Brain microvascular endothelial cell (primary cell): ENCODE results near the gene KCNQ2.

ENCODE experiments used
- DNase-seq: peaks from one replicate; pipeline ENCODE4 v3.0.0-alpha.2; 2020
- H3K27ac ChIP-seq: fragments of 250-450 bp; sonication (Bioruptor Pico); 2 replicates; pipeline ENCODE4 v1.5.1; 2020; ENCODE audit warnings: mild to moderate bottlenecking, moderate library complexity
- H3K27me3 ChIP-seq: fragments of 250-450 bp; sonication (Bioruptor Pico); replicated peaks from 2 replicates; pipeline ENCODE4 v1.5.1; 2020; ENCODE audit warnings: mild to moderate bottlenecking
- H3K36me3 ChIP-seq: fragments of 250-450 bp; sonication (Bioruptor Pico); replicated peaks from 2 replicates; pipeline ENCODE4 v1.5.1; 2020; ENCODE audit warnings: mild to moderate bottlenecking
- H3K4me3 ChIP-seq: 2 replicates; pipeline ENCODE4 v1.5.1; 2011; ENCODE audit warnings: low read depth, mild to moderate bottlenecking, control low read depth, low read length, moderate library complexity
- in situ Hi-C: cut with HindIII; loops from 2 replicates; pipeline ENCODE4 v1.10.0; 2017; ENCODE audit warnings: low sequenced_read_pairs, low pct_ligation_motif_present
- TF ChIP-seq, protein P1 (sequence below): IDR thresholded peaks from 2 replicates; pipeline ENCODE4 v1.5.1; 2011; ENCODE audit warnings: low read depth, mild to moderate bottlenecking, moderate library complexity, low read length, control low read depth, inconsistent platforms; ENCODE audit errors: missing control alignments

The KCNQ2 gene

DNA sequence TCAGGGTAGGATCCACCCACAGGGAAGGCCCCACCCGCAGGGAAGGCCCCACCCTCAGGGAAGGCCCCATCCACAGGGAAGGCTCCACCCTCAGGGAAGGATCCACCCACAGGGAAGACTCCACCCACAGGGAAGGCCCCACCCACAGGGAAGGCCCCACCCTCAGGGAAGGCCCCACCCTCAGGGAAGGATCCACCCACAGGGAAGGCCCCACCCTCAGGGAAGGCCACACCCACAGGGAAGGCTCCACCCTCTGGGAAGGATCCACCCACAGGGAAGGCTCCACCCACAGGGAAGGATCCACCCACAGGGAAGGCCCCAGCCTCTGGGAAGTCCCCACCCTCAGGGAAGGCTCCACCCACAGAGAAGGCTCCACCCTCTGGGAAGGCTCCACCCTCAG lies 40.5 kb downstream of the KCNQ2 start:
- no peak for DNase-seq
- no peak overlapping the region for H3K27ac ChIP-seq
- no peak overlapping the region for H3K4me3 ChIP-seq
- in situ Hi-C loops, result no loop called here
- H3K27me3 ChIP-seq, result no peaks in the 10 kb centered on the region
- TF ChIP-seq, protein P1, sequence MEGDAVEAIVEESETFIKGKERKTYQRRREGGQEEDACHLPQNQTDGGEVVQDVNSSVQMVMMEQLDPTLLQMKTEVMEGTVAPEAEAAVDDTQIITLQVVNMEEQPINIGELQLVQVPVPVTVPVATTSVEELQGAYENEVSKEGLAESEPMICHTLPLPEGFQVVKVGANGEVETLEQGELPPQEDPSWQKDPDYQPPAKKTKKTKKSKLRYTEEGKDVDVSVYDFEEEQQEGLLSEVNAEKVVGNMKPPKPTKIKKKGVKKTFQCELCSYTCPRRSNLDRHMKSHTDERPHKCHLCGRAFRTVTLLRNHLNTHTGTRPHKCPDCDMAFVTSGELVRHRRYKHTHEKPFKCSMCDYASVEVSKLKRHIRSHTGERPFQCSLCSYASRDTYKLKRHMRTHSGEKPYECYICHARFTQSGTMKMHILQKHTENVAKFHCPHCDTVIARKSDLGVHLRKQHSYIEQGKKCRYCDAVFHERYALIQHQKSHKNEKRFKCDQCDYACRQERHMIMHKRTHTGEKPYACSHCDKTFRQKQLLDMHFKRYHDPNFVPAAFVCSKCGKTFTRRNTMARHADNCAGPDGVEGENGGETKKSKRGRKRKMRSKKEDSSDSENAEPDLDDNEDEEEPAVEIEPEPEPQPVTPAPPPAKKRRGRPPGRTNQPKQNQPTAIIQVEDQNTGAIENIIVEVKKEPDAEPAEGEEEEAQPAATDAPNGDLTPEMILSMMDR, result no peak
- H3K36me3 ChIP-seq, result no peaks in the 10 kb centered on the region

- TF ChIP-seq, protein P1, result no peak
- in situ Hi-C loops, result no loop called here
- H3K27ac ChIP-seq, result no peak overlapping the region
- H3K27me3 ChIP-seq, result no peaks in the 10 kb centered on the region
- no peak for DNase-seq
- H3K36me3 ChIP-seq, result no peaks in the 10 kb centered on the region
- H3K4me3 ChIP-seq, result no peak overlapping the region
These were observed 41.6 kb downstream of the KCNQ2 start for GRCh38 chr20:63430891-63431290.

DNA sequence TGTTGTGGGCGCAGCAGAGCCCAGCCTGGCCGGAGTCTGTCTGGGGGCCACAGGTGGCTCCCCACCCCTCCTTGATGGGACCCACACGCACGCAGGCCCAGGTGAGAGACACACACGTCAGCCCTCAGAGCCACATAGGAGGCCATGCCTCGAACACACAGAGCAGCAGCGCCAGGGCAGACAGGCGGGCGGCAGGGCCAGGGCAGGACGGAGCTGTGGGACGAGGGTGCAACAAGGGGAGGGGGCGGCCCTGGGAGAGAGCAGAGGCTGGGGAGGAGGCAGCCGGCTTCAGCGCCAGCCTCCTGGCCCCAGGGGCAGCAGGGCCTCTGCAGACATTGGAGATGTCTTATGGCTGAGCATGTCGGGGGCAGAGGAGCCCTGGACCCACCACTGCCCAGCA lies 42.5 kb downstream of the KCNQ2 start:
- Histone ChIP-seq H3K27ac (no peak overlapping the region), H3K4me3 (no peak overlapping the region), H3K36me3 (no peaks in the 10 kb centered on the region), H3K27me3 (no peaks in the 10 kb centered on the region)
- in situ Hi-C loops, result no loop called here
- TF ChIP-seq, protein P1, result no peak
- no peak for DNase-seq

- in situ Hi-C loops, result no loop called here
- no peaks in the 10 kb centered on the region for H3K36me3 ChIP-seq
- H3K27ac ChIP-seq, result no peak overlapping the region
- TF ChIP-seq, protein P1, result no peak
- no peak for DNase-seq
- H3K4me3 ChIP-seq, result no peak overlapping the region
- H3K27me3 ChIP-seq, result no peaks in the 10 kb centered on the region
These were observed 43.4 kb downstream of the KCNQ2 start for GRCh38 chr20:63428906-63429575.

DNA sequence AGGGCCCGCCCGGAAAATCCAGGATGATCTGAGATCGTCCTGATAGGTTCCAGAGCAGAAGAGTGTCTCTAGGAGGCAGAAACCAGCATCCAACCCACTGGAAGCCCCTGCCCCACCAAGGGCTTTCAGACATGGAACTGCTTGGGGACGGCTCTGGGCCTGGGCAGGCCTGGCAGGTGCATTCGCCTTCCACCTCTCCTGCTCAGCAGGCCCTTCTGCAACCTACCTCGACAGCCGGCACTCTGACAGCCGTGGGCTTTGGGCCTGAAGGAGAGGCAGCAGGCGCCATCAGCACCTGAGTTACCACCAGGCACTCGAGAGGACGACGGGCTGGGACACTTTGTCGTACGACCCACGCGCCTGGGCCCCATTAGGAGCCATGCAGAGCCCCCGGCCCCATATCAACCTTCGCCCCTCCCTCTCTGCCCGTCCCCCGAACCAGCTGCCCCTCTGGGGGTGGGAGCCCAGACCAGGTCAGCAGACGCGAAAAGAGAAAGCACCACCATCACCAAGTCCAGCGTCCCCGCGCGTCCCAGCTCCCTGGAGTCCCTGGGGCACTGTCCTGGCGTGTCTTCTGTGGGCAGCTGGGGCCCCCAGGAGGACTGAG lies 44.6 kb downstream of the KCNQ2 start:
- Histone ChIP-seq H3K27me3 (no peaks in the 10 kb centered on the region), H3K27ac (no peak overlapping the region), H3K4me3 (no peak overlapping the region), H3K36me3 (no peaks in the 10 kb centered on the region)
- in situ Hi-C loops, result no loop called here
- no peak for DNase-seq
- TF ChIP-seq, protein P1, result no peak

GRCh38 chr20:63427206-63427605 lies 45.2 kb downstream of the KCNQ2 start:
- no peaks in the 10 kb centered on the region for H3K36me3 ChIP-seq
- no peaks in the 10 kb centered on the region for H3K27me3 ChIP-seq
- H3K27ac ChIP-seq, result no peak overlapping the region

More at GRCh38 chr20:63427206-63427605, 45.2 kb downstream of the KCNQ2 start:
- in situ Hi-C loops, result no loop called here
- no peak overlapping the region for H3K4me3 ChIP-seq
- DNase-seq, result no peak
- TF ChIP-seq, protein P1, result no peak
